Measurements from ENCODE around the gene TSSK6.

Gene TSSK6

DNA sequence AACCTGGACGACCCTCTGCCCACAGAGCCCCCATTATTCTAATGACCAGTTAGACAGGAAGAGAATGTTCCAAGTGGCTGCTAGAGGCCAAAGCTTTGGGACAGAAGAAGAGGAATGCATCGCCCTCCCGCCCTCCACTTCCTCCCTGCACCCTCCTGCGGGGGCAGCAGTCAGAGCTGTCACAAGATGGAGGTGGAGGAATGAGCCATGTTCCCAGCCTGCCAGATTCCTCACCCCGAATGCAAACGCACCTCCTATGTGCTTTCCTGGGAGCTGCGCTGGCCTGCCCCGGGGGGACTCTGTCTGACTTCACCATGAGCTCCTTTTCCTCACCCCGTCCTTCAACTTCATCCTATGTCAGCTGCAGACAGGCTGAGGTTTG lies 15.1 kb upstream of the TSSK6 start:
- H3K4me2 ChIP-seq (ENCODE audit: low read length): no peak overlapping the region
- H2AFZ ChIP-seq (ENCODE audit: low read depth, low read length): no peak overlapping the region
- TF ChIP-seq, protein P1, sequence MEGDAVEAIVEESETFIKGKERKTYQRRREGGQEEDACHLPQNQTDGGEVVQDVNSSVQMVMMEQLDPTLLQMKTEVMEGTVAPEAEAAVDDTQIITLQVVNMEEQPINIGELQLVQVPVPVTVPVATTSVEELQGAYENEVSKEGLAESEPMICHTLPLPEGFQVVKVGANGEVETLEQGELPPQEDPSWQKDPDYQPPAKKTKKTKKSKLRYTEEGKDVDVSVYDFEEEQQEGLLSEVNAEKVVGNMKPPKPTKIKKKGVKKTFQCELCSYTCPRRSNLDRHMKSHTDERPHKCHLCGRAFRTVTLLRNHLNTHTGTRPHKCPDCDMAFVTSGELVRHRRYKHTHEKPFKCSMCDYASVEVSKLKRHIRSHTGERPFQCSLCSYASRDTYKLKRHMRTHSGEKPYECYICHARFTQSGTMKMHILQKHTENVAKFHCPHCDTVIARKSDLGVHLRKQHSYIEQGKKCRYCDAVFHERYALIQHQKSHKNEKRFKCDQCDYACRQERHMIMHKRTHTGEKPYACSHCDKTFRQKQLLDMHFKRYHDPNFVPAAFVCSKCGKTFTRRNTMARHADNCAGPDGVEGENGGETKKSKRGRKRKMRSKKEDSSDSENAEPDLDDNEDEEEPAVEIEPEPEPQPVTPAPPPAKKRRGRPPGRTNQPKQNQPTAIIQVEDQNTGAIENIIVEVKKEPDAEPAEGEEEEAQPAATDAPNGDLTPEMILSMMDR (IDR thresholded peaks at IDR 0.05; ENCODE audit: low read depth, low read length): no peak
- TF ChIP-seq EZH2phosphoT487 (IDR thresholded peaks at IDR 0.05; ENCODE audit: low read depth): no peak
- no peak overlapping the region for H3K4me3 ChIP-seq (ENCODE audit: low read length)
- no peaks in the 10 kb centered on the region for H4K20me1 ChIP-seq (ENCODE audit: insufficient read depth, low read length)
- H3K9me3 ChIP-seq (ENCODE audit: insufficient read depth, low read length): no peaks in the 10 kb centered on the region
- H3K9ac ChIP-seq (ENCODE audit: low read length): no peak overlapping the region
- peaks cover 7% of the 10 kb centered on the region for H3K36me3 ChIP-seq (replicated peaks; ENCODE audit: low read depth, low read length)
- H3K27me3 ChIP-seq (ENCODE audit: low read depth, low read length): no peaks in the 10 kb centered on the region
- peaks cover 7% of the 10 kb centered on the region; the same call in 1 of the 2 replicates for H3K79me2 ChIP-seq (ENCODE audit: low read length)
- H3K4me1 ChIP-seq (ENCODE audit: low read length): peaks cover 3% of the 10 kb centered on the region; the same call in 1 of the 2 replicates
- H3K27ac ChIP-seq (ENCODE audit: low read length): no peak overlapping the region

DNA sequence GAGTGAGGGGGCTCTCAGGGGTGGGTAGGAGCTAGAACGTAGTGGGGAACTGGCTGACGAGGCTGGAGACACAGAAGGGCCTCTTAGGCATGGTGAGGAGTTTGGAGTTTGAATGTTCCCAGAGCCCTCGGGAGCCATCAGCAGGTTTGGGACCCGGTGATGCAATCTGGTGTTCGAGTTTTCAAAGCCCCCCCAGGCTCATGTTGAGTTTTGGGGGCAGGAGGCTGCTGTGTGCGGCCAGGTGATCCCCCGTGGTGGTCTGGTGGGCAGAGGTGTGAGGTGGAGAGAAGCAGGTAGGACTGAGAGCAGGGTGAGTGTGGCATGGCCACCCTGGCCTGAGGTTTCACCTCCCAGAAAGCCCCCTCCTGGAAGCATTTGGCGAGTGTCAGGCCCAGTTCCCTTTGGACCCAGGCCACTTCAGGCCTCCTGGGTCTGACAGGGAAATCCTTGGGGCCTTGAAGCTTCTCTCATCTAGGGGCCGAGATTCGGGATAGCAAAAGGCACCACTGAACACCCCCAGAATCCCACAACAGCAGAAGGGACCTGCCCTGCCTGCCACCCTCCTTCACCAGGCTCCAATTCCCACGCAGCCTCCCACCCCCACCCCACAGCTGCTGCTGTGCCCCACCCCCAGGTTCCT lies 14.6 kb upstream of the TSSK6 start:
- no peaks in the 10 kb centered on the region for H3K9me3 ChIP-seq (ENCODE audit: insufficient read depth, low read length)
- no peak overlapping the region for H3K27ac ChIP-seq (ENCODE audit: low read length)
- H3K4me3 ChIP-seq (ENCODE audit: low read length): no peak overlapping the region
- H3K4me1 ChIP-seq (ENCODE audit: low read length): peaks cover 3% of the 10 kb centered on the region; the same call in 1 of the 2 replicates
- H3K9ac ChIP-seq (ENCODE audit: low read length): no peak overlapping the region
- H3K4me2 ChIP-seq (ENCODE audit: low read length): no peak overlapping the region
- H4K20me1 ChIP-seq (ENCODE audit: insufficient read depth, low read length): 0 out of 2 replicates have a peak, but pooled peaks cover 3% of the 10 kb centered on the region
- TF ChIP-seq, protein P1 (IDR thresholded peaks at IDR 0.05; ENCODE audit: low read depth, low read length): no peak
- no peak for TF ChIP-seq EZH2phosphoT487 (IDR thresholded peaks at IDR 0.05; ENCODE audit: low read depth)
- peaks cover 7% of the 10 kb centered on the region for H3K36me3 ChIP-seq (replicated peaks; ENCODE audit: low read depth, low read length)
- H2AFZ ChIP-seq (ENCODE audit: low read depth, low read length): no peak overlapping the region
- no peaks in the 10 kb centered on the region for H3K27me3 ChIP-seq (ENCODE audit: low read depth, low read length)
- peaks cover 12% of the 10 kb centered on the region; the same call in 1 of the 2 replicates for H3K79me2 ChIP-seq (ENCODE audit: low read length)

DNA sequence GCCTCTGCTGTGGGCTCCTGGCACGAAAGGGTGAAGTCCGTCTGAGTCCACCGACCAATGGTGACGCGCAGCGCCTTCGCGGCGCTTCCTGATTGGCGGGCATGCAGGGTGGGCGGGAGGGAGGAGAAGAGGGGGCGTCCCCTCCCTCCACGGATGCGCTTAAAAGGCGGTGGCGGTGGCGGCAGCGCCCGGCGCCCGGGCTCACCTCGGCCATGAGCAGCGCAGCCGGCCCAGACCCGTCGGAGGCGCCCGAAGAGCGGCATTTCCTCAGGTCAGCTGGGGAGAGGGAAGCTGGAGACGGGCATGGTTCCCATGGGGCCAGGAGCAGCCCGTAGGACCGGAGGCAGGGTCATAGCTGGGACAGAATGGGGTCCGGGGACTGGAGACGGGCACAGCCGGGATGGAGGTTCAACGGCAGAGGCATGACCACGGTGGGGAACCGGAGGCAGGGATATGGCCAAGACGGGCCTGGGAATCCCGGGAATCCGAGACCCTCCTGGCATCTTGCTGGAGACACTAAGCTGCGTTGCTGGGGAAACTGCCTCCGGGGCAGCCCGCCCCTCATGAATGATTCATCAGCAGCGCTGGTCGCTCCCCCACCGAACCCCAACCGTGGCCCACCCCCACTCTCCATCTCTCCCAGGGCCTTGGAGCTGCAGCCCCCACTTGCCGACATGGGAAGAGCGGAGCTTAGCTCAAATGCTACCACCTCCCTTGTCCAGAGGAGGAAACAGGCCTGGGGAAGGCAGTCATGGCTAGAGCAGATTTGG lies 13.6 kb upstream of the TSSK6 start, which contains the start of gene YJEFN3:
TSS of gene YJEFN3 (plus strand) at position 191 of the 770 bp plus-strand sequence. CDS start at position 213, 22 bp downstream.
- 0 out of 2 replicates have a peak, but pooled peaks cover 3% of the 10 kb centered on the region for H4K20me1 ChIP-seq (ENCODE audit: insufficient read depth, low read length)
- H3K27ac ChIP-seq (ENCODE audit: low read length): no peak within 1 kb of the TSS
- H3K27me3 ChIP-seq (ENCODE audit: low read depth, low read length): no peaks in the 10 kb centered on the region
- peaks cover 20% of the 10 kb centered on the region for H3K79me2 ChIP-seq (ENCODE audit: low read length)
- peaks cover 3% of the 10 kb centered on the region; the same call in 1 of the 2 replicates for H3K4me1 ChIP-seq (ENCODE audit: low read length)
- TF ChIP-seq, protein P1 (IDR thresholded peaks at IDR 0.05; ENCODE audit: low read depth, low read length): no peak
- no peak for TF ChIP-seq EZH2phosphoT487 (IDR thresholded peaks at IDR 0.05; ENCODE audit: low read depth)
- H3K4me3 ChIP-seq (ENCODE audit: low read length): no peak within 1 kb of the TSS
- no peak within 1 kb of the TSS for H3K4me2 ChIP-seq (ENCODE audit: low read length)
- no peak within 1 kb of the TSS for H3K9ac ChIP-seq (ENCODE audit: low read length)
- H2AFZ ChIP-seq (ENCODE audit: low read depth, low read length): no peak within 1 kb of the TSS
- no peaks in the 10 kb centered on the region for H3K9me3 ChIP-seq (ENCODE audit: insufficient read depth, low read length)
- peaks cover 12% of the 10 kb centered on the region for H3K36me3 ChIP-seq (replicated peaks; ENCODE audit: low read depth, low read length)
